Panc1 (cell line): ENCODE data around the gene NHEJ1. TPM values are rescaled to one million over a fixed set of nuclear protein-coding genes. Genes with fewer than 3 reads are reported as not detected.
A peak's percentile ranks its signal among the peaks of the same experiment; 100 is the strongest.

Experiments
- ATAC-seq: fragments of 200-7000 bp; cut with Tn5 transposase; 2 replicates; pipeline ENCODE4 v1.9.1; 2020; ENCODE audit warnings: mild to moderate bottlenecking, moderate library complexity
- BruUV-seq: library from RNA; stranded (reverse); fragments of 400-500 nt; replicated peaks from 2 replicates; lab custom pipeline; 2021; lab: Mats Ljungman, UMichigan
- CTCF ChIA-PET: fragments of 300-600 bp; sonication (Branson Sonifier 250); formaldehyde crosslinking; loops from one replicate; lab custom pipeline; 2022; ENCODE audit warnings: antibody characterized with exemption; lab: Charles Lee
- POLR2A ChIA-PET: fragments of 300-600 bp; sonication (Branson Sonifier 250); formaldehyde crosslinking; loops from one replicate; lab custom pipeline; 2022; ENCODE audit warnings: antibody characterized with exemption; lab: Charles Lee
- DNase-seq: peaks from one replicate; pipeline ENCODE4 v3.0.0-alpha.2; 2010; ENCODE audit warnings: low read depth, low spot score
- H3K27ac ChIP-seq: 2 replicates; pipeline ENCODE4 v1.5.1; 2011; ENCODE audit warnings: mild to moderate bottlenecking, low read length, inconsistent platforms
- H3K27me3 ChIP-seq: fragments of 200-500 bp; sonication (Bioruptor generic); 2 replicates; pipeline ENCODE4 v1.6.0; 2014; ENCODE audit warnings: low read length, inconsistent platforms; ENCODE audit not compliant: control insufficient read depth, insufficient read depth
- H3K36me3 ChIP-seq: fragments of 200-500 bp; sonication (Bioruptor generic); 2 replicates; pipeline ENCODE4 v1.5.1; 2014; ENCODE audit warnings: inconsistent platforms, mild to moderate bottlenecking, low read length, moderate library complexity; ENCODE audit not compliant: control insufficient read depth, insufficient read depth
- H3K4me1 ChIP-seq: 2 replicates; pipeline ENCODE4 v1.5.1; 2011; ENCODE audit warnings: inconsistent platforms, mild to moderate bottlenecking, low read length, moderate library complexity; ENCODE audit not compliant: control insufficient read depth, insufficient read depth
- H3K4me3 ChIP-seq, 2 experiments: 2 replicates each; pipeline ENCODE4 v1.5.1; 2011 to 2012; ENCODE audit warnings: low read depth in 2 of 2, low read length in 2 of 2, mild to moderate bottlenecking in 2 of 2, inconsistent platforms in 1 of 2, moderate library complexity in 1 of 2
- H3K9me3 ChIP-seq: fragments of 200-500 bp; sonication (Bioruptor generic); 2 replicates; pipeline ENCODE4 v1.5.1; 2014; ENCODE audit warnings: low read depth, mild to moderate bottlenecking, inconsistent platforms, low read length, moderate library complexity; ENCODE audit not compliant: control insufficient read depth, insufficient read depth
- POLR2AphosphoS5 ChIP-seq: IDR thresholded peaks from 2 replicates; pipeline ENCODE4 v1.6.1; 2012; ENCODE audit warnings: mild to moderate bottlenecking, low read depth, low read length, moderate library complexity
- SIN3A ChIP-seq: IDR thresholded peaks from 2 replicates; pipeline ENCODE4 v1.6.1; 2012; ENCODE audit warnings: low read depth, mild to moderate bottlenecking, low read length, moderate library complexity, borderline replicate concordance; ENCODE audit not compliant: insufficient read depth
- TCF7L2 ChIP-seq: IDR thresholded peaks from 2 replicates; pipeline ENCODE4 v1.6.1; 2011; ENCODE audit warnings: mild to moderate bottlenecking, low read depth, low read length, inconsistent platforms
- in situ Hi-C: cut with HindIII; loops from 2 replicates; pipeline ENCODE4 v1.10.0; 2016; ENCODE audit warnings: low sequenced_read_pairs, low pct_unique_long_range_greater_than_20kb
- intact Hi-C: fragments of 100-400 bp; cut with micrococcal nuclease; formaldehyde crosslinking; loops from one replicate; pipeline ENCODE4 v1.10.0; 2022; ENCODE audit not compliant: unreplicated experiment
- total RNA-seq: library from RNA; stranded (reverse); gene quantifications from one replicate; pipeline ENCODE4 v1.2.1, GENCODE V29; 2021; ENCODE audit not compliant: unreplicated experiment
- TF ChIP-seq, protein P1 (sequence below), 2 experiments: IDR thresholded peaks; 2 replicates each; pipeline ENCODE4 v1.6.1; 2011 to 2012; ENCODE audit warnings: low read depth in 2 of 2, control low read depth in 1 of 2, low read length in 1 of 2, mild to moderate bottlenecking in 1 of 2, moderate library complexity in 1 of 2; ENCODE audit not compliant: insufficient read depth in 1 of 2
- TF ChIP-seq, protein P2 (sequence below): fragments of 450-650 bp; IDR thresholded peaks from 2 replicates; pipeline ENCODE4 v1.5.1; 2017; ENCODE audit warnings: mild to moderate bottlenecking

NHEJ1 gene
- total RNA-seq, 1 experiment from 2014 or later: 18.2 TPM

DNA sequence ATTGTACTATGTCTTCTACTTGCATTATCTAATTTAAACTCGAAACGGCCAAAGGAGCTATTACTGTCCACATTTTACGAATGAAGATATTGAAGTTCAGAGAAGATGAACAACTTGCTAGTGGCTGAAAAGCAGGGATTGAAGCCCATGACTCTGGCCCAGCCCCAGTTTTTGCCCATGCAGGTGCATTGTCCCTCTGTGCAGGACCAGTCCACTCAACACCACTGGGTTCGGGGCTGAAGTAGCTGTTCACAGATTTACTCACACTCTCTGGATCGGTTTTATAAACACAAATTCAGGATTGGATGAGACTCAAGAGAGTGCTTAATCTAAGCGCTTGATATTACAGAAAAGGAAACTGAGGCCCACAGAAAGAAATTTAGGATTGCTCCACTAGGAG, 98.5 kb downstream of the NHEJ1 start:
- intact Hi-C loops: no loop called here
- DNase-seq: no peak
- ChIA-PET POLR2A (no interaction called here), CTCF (interaction anchor here (1.5 kb wide), 1 partner anchor 32 kb away, joined by 5 read pairs; no protein-coding TSS in a partner anchor)
- no peak overlapping the region for H3K4me3 ChIP-seq
- BruUV-seq: no TSS peak
- peaks cover 30% of the 10 kb centered on the region for H3K27me3 ChIP-seq
- ATAC-seq: no peak
- TF ChIP-seq, protein P1, sequence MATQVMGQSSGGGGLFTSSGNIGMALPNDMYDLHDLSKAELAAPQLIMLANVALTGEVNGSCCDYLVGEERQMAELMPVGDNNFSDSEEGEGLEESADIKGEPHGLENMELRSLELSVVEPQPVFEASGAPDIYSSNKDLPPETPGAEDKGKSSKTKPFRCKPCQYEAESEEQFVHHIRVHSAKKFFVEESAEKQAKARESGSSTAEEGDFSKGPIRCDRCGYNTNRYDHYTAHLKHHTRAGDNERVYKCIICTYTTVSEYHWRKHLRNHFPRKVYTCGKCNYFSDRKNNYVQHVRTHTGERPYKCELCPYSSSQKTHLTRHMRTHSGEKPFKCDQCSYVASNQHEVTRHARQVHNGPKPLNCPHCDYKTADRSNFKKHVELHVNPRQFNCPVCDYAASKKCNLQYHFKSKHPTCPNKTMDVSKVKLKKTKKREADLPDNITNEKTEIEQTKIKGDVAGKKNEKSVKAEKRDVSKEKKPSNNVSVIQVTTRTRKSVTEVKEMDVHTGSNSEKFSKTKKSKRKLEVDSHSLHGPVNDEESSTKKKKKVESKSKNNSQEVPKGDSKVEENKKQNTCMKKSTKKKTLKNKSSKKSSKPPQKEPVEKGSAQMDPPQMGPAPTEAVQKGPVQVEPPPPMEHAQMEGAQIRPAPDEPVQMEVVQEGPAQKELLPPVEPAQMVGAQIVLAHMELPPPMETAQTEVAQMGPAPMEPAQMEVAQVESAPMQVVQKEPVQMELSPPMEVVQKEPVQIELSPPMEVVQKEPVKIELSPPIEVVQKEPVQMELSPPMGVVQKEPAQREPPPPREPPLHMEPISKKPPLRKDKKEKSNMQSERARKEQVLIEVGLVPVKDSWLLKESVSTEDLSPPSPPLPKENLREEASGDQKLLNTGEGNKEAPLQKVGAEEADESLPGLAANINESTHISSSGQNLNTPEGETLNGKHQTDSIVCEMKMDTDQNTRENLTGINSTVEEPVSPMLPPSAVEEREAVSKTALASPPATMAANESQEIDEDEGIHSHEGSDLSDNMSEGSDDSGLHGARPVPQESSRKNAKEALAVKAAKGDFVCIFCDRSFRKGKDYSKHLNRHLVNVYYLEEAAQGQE (IDR thresholded peaks at IDR 0.05; ENCODE audit: insufficient read depth in 1 of 2, low read depth in 2 of 2, low read length in 1 of 2): no peak
- TF ChIP-seq, protein P2, sequence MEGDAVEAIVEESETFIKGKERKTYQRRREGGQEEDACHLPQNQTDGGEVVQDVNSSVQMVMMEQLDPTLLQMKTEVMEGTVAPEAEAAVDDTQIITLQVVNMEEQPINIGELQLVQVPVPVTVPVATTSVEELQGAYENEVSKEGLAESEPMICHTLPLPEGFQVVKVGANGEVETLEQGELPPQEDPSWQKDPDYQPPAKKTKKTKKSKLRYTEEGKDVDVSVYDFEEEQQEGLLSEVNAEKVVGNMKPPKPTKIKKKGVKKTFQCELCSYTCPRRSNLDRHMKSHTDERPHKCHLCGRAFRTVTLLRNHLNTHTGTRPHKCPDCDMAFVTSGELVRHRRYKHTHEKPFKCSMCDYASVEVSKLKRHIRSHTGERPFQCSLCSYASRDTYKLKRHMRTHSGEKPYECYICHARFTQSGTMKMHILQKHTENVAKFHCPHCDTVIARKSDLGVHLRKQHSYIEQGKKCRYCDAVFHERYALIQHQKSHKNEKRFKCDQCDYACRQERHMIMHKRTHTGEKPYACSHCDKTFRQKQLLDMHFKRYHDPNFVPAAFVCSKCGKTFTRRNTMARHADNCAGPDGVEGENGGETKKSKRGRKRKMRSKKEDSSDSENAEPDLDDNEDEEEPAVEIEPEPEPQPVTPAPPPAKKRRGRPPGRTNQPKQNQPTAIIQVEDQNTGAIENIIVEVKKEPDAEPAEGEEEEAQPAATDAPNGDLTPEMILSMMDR: no peak
- no peak for TF ChIP-seq TCF7L2
- TF ChIP-seq POLR2AphosphoS5: no peak
- TF ChIP-seq SIN3A: no peak
- in situ Hi-C loops: no loop called here
- no peaks in the 10 kb centered on the region for H3K36me3 ChIP-seq
- H3K9me3 ChIP-seq: no peaks in the 10 kb centered on the region
- peaks cover 21% of the 10 kb centered on the region for H3K4me1 ChIP-seq
- no peak overlapping the region for H3K27ac ChIP-seq

DNA sequence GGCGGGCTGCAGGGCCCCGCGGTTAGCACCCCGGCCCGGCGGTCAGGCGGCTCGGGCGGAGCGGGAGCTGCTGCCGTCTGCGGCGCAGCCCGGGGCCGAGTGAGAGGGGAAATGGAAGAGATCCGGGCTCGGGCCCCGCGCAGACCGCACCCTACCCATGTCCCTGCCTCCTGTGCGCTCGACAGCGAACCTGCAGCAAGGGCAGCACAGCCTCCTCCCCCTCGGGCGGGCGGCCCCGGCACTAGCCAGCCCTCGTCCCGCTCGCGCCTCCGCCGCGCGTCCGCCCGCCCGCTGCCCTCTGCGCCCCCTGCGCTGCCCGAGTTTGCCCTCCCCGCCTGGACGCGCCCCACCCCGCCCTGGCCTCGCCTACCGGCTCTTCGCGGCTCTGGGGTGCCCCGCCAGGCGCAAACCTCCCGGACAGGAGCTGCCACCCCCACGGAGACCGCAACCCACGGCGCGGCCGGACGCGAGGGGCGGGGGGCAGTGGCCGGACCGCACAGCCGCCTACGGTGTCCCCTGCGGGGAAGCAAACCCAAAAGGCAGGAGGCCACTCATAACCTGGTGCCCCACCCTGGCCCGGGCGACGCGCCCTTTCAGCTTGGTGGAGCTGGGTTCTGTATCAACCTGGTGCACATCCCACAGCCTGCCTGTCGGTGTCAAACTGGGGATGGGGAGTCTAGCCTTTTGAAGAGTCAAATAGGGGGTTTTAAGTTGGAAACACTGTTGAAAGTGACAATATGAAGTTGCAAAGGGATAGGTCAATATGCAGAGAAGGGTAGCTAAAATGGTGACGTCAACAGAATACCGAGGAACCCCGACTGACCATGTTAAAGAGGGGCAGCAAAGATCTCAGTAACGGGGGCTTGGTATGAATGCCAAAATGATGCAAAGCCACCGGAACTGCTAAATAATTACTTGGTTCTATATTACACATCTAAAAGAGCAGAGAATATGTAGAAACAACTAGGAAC, 99.5 kb downstream of the NHEJ1 start, which contains the start of gene IHH:
Gene IHH, minus strand, starts transcription at position 101 of the 971 bp plus-strand sequence. CDS start 454 bp downstream, outside the sequence.
- Histone ChIP-seq H3K27ac (no peak within 1 kb of the TSS), H3K27me3 (peaks cover 30% of the 10 kb centered on the region), H3K36me3 (no peaks in the 10 kb centered on the region), H3K4me1 (peaks cover 21% of the 10 kb centered on the region), H3K9me3 (no peaks in the 10 kb centered on the region), H3K4me3 (peak within 1 kb of the TSS; percentile 18 to 37)
- TF ChIP-seq, protein P1 (IDR thresholded peaks at IDR 0.05; ENCODE audit: insufficient read depth in 1 of 2, low read depth in 2 of 2, low read length in 1 of 2): no peak
- TF ChIP-seq POLR2AphosphoS5 (no peak), TCF7L2 (no peak), SIN3A (no peak)
- TF ChIP-seq, protein P2: no peak
- DNase-seq: no peak
- intact Hi-C loops (no loop called here), in situ Hi-C loops (no loop called here)
- POLR2A ChIA-PET: no interaction called here
- peak; percentile 26; the same call in 1 of the 2 replicates for ATAC-seq
- no TSS peak for BruUV-seq
- CTCF ChIA-PET: interaction anchor here (0.5 to 1.5 kb wide), 3 partner anchors 31 to 281 kb away, joined by 4 to 9 read pairs (median 5); no protein-coding TSS in a partner anchor
